ENCODE measurements around the gene OR2AG2. TPM values are rescaled to one million over a fixed set of nuclear protein-coding genes. Genes with fewer than 3 reads are reported as not detected.

Gene OR2AG2
- total and polyA plus RNA-seq, 9 donors = under 0.01 to 0.17 (median 0.05) TPM; not detected in 4

GRCh38 chr11:6736495-6737121 is 35.2 kb downstream of the OR2AG2 start:
- H3K27me3 ChIP-seq = no peaks in the 10 kb centered on the region
- no peak for DNase-seq
- 56 to 58% (median 57%) methylated on average over 3 of the region's 3 CpGs for WGBS, 3 donors
- H3K9me3 ChIP-seq = no peaks in the 10 kb centered on the region
- H3K36me3 ChIP-seq = no peaks in the 10 kb centered on the region
- H3K27ac ChIP-seq = no peak overlapping the region
- no peak for TF ChIP-seq CTCF (IDR thresholded peaks at IDR 0.05)
- TF ChIP-seq EP300 (IDR thresholded peaks at IDR 0.05) = no peak
- TF ChIP-seq POLR2A (IDR thresholded peaks at IDR 0.05) = no peak
- H3K4me1 ChIP-seq (ENCODE audit: insufficient read depth) = no peaks in the 10 kb centered on the region
- H3K4me3 ChIP-seq = no peak overlapping the region
- intact Hi-C loops (cut with DNase I) = no loop called here

GRCh38 chr11:6735306-6735705 is 36.5 kb downstream of the OR2AG2 start:
- Histone ChIP-seq H3K27me3 (no peaks in the 10 kb centered on the region), H3K4me3 (no peak overlapping the region), H3K27ac (no peak overlapping the region), H3K9me3 (no peaks in the 10 kb centered on the region), H3K36me3 (no peaks in the 10 kb centered on the region), H3K4me1 (ENCODE audit: insufficient read depth) (no peaks in the 10 kb centered on the region)
- no peak for DNase-seq
- 49 to 68% (median 65%) methylated on average over 3 of the region's 3 CpGs for WGBS, 3 donors
- TF ChIP-seq POLR2A (IDR thresholded peaks at IDR 0.05) (no peak), EP300 (IDR thresholded peaks at IDR 0.05) (no peak), CTCF (IDR thresholded peaks at IDR 0.05) (no peak)
- intact Hi-C loops (cut with DNase I) = no loop called here

GRCh38 chr11:6734616-6735015 is 37.2 kb downstream of the OR2AG2 start:
- no peak for DNase-seq
- Histone ChIP-seq H3K4me1 (ENCODE audit: insufficient read depth) (no peaks in the 10 kb centered on the region), H3K36me3 (no peaks in the 10 kb centered on the region), H3K27me3 (no peaks in the 10 kb centered on the region), H3K27ac (no peak overlapping the region), H3K4me3 (no peak overlapping the region), H3K9me3 (no peaks in the 10 kb centered on the region)
- intact Hi-C loops (cut with DNase I) = no loop called here
- 58 to 79% (median 63%) methylated on average over 3 of the region's 3 CpGs for WGBS, 3 donors
- TF ChIP-seq EP300 (IDR thresholded peaks at IDR 0.05) (no peak), CTCF (IDR thresholded peaks at IDR 0.05) (no peak), POLR2A (IDR thresholded peaks at IDR 0.05) (no peak)

- TF ChIP-seq CTCF (IDR thresholded peaks at IDR 0.05) = no peak
- TF ChIP-seq EP300 (IDR thresholded peaks at IDR 0.05) = no peak
- no peak for TF ChIP-seq POLR2A (IDR thresholded peaks at IDR 0.05)
- no peak for DNase-seq
- Histone ChIP-seq H3K9me3 (no peaks in the 10 kb centered on the region), H3K4me1 (ENCODE audit: insufficient read depth) (no peaks in the 10 kb centered on the region), H3K27me3 (no peaks in the 10 kb centered on the region), H3K36me3 (no peaks in the 10 kb centered on the region), H3K27ac (no peak overlapping the region), H3K4me3 (no peak overlapping the region)
- intact Hi-C loops (cut with DNase I) = no loop called here
- 61 to 75% (median 64%) methylated on average over 3 of the region's 3 CpGs for WGBS, 3 donors
These were observed 38.2 kb downstream of the OR2AG2 start for GRCh38 chr11:6733326-6734275.
